Activated CD8-positive, alpha-beta memory T cell treated with anti-CD3 and anti-CD28 coated beads for 4 hours (primary cell): Measurements from ENCODE around the gene SNX25.

Source experiments
- DNase-seq, 2 donors: peaks; one replicate each; pipeline ENCODE4 v3.0.0-alpha.2; 2020; ENCODE audit warnings: low read depth in 2 of 2

Gene SNX25

GRCh38 chr4:185408432-185408831 is 199.0 kb downstream of the SNX25 start:
- DNase-seq = no peak

- DNase-seq = no peak
Observed at GRCh38 chr4:185411849-185412248, 202.5 kb downstream of the SNX25 start.

GRCh38 chr4:185412412-185412811 is 203.0 kb downstream of the SNX25 start:
- no peak for DNase-seq
